ENCODE measurements around the gene ARRB1. TPM values are rescaled to one million over a fixed set of nuclear protein-coding genes. Genes with fewer than 3 reads are reported as not detected.

Gene ARRB1
- total and polyA plus RNA-seq, 2 of the 13 experiments (the other 11 are each of a cell fraction or from before 2014, with no cell fraction given), result 22.5 to 35.7 TPM

DNA sequence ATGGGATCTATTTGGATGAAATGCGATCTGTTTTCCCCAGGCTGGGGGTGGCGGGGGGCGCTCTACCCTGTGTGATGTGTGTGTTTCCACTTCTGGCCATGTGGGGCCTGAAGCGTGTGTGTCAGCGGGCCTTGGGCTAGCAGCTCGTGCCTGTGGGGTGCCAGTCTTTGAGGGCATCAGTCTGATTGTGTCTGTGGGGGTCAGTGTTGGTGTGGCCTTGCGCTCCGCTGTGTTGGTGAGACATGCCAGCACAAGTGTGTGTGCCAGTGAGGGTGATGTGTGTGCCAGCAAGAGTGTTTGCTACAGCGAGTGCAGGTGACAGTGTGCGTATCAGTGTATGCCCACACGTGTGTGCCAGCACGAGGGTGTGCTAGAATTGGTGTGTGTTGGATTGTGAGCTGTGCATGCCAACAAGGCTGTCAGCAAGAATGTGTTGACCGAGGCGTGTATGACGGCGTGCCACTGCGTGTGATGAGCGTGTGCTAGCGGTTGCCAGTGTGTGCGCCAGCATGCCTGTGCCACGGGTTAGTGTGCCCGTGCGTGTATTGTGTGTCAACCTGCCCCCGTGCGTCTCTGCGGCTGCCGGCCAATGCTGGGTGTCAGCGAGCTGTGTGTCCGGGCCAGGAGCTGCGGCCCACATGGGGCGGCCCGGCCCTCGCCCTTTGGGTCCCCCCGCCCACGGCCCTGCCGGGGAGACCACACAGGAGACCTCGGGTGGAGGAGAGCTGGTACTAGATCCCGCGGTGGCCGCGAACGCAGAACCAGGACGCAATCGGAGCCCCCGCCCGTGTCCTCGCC lies 519 bp downstream of the ARRB1 start (continued):
- TF ChIP-seq, protein P1, sequence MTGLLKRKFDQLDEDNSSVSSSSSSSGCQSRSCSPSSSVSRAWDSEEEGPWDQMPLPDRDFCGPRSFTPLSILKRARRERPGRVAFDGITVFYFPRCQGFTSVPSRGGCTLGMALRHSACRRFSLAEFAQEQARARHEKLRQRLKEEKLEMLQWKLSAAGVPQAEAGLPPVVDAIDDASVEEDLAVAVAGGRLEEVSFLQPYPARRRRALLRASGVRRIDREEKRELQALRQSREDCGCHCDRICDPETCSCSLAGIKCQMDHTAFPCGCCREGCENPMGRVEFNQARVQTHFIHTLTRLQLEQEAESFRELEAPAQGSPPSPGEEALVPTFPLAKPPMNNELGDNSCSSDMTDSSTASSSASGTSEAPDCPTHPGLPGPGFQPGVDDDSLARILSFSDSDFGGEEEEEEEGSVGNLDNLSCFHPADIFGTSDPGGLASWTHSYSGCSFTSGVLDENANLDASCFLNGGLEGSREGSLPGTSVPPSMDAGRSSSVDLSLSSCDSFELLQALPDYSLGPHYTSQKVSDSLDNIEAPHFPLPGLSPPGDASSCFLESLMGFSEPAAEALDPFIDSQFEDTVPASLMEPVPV (CRISPR knock-in tag; IDR thresholded peaks at IDR 0.05), result 0 out of 2 replicates have a peak, but pooled peaks have one; percentile 43
- no peak for TF ChIP-seq PLRG1 (conservative IDR thresholded peaks at IDR 0.05)
- no peak for TF ChIP-seq FOXA3 (CRISPR knock-in tag; IDR thresholded peaks at IDR 0.05)
- TF ChIP-seq MATR3 (CRISPR knock-in tag; IDR thresholded peaks at IDR 0.05), result no peak
- TF ChIP-seq, protein P2, sequence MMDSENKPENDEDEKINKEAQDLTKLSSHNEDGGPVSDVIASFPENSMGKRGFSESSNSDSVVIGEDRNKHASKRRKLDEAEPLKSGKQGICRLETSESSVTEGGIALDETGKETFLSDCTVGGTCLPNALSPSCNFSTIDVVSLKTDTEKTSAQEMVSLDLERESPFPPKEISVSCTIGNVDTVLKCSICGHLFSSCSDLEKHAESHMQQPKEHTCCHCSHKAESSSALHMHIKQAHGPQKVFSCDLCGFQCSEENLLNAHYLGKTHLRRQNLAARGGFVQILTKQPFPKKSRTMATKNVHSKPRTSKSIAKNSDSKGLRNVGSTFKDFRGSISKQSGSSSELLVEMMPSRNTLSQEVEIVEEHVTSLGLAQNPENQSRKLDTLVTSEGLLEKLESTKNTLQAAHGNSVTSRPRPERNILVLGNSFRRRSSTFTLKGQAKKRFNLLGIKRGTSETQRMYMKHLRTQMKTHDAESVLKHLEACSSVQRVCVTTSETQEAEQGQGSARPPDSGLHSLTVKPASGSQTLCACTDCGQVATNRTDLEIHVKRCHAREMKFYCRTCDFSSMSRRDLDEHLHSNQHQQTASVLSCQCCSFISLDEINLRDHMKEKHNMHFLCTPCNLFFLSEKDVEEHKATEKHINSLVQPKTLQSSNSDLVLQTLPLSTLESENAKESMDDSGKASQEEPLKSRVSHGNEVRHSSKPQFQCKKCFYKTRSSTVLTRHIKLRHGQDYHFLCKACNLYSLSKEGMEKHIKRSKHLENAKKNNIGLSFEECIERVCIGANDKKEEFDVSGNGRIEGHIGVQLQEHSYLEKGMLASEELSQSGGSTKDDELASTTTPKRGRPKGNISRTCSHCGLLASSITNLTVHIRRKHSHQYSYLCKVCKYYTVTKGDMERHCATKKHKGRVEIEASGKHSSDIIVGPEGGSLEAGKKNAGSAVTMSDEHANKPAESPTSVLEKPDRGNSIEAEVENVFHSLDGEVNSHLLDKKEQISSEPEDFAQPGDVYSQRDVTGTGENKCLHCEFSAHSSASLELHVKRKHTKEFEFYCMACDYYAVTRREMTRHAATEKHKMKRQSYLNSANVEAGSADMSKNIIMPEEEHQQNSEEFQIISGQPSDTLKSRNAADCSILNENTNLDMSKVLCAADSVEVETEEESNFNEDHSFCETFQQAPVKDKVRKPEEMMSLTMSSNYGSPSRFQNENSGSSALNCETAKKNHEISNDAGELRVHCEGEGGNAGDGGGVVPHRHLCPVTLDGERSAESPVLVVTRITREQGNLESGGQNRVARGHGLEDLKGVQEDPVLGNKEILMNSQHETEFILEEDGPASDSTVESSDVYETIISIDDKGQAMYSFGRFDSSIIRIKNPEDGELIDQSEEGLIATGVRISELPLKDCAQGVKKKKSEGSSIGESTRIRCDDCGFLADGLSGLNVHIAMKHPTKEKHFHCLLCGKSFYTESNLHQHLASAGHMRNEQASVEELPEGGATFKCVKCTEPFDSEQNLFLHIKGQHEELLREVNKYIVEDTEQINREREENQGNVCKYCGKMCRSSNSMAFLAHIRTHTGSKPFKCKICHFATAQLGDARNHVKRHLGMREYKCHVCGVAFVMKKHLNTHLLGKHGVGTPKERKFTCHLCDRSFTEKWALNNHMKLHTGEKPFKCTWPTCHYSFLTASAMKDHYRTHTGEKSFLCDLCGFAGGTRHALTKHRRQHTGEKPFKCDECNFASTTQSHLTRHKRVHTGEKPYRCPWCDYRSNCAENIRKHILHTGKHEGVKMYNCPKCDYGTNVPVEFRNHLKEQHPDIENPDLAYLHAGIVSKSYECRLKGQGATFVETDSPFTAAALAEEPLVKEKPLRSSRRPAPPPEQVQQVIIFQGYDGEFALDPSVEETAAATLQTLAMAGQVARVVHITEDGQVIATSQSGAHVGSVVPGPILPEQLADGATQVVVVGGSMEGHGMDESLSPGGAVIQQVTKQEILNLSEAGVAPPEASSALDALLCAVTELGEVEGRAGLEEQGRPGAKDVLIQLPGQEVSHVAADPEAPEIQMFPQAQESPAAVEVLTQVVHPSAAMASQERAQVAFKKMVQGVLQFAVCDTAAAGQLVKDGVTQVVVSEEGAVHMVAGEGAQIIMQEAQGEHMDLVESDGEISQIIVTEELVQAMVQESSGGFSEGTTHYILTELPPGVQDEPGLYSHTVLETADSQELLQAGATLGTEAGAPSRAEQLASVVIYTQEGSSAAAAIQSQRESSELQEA (CRISPR knock-in tag; IDR thresholded peaks at IDR 0.05; ENCODE audit: not compliant biosample characterization), result no peak
- no peak for TF ChIP-seq ZBTB42 (CRISPR knock-in tag; IDR thresholded peaks at IDR 0.05)
- TF ChIP-seq, protein P3, sequence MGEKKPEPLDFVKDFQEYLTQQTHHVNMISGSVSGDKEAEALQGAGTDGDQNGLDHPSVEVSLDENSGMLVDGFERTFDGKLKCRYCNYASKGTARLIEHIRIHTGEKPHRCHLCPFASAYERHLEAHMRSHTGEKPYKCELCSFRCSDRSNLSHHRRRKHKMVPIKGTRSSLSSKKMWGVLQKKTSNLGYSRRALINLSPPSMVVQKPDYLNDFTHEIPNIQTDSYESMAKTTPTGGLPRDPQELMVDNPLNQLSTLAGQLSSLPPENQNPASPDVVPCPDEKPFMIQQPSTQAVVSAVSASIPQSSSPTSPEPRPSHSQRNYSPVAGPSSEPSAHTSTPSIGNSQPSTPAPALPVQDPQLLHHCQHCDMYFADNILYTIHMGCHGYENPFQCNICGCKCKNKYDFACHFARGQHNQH (CRISPR knock-in tag; IDR thresholded peaks at IDR 0.05), result peak; percentile 7; the same call in 1 of the 2 replicates
- 0 out of 2 replicates have a peak, but pooled peaks have one; percentile 19 for TF ChIP-seq RARG (CRISPR knock-in tag; IDR thresholded peaks at IDR 0.05; ENCODE audit: low read depth)
- TF ChIP-seq NFKB2 (CRISPR knock-in tag; IDR thresholded peaks at IDR 0.05; ENCODE audit: borderline replicate concordance), result no peak
- TF ChIP-seq, protein P4, sequence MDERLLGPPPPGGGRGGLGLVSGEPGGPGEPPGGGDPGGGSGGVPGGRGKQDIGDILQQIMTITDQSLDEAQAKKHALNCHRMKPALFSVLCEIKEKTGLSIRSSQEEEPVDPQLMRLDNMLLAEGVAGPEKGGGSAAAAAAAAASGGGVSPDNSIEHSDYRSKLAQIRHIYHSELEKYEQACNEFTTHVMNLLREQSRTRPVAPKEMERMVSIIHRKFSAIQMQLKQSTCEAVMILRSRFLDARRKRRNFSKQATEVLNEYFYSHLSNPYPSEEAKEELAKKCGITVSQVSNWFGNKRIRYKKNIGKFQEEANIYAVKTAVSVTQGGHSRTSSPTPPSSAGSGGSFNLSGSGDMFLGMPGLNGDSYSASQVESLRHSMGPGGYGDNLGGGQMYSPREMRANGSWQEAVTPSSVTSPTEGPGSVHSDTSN (CRISPR knock-in tag; IDR thresholded peaks at IDR 0.05), result no peak
- TF ChIP-seq FOXM1 (CRISPR knock-in tag; IDR thresholded peaks at IDR 0.05), result no peak
- TF ChIP-seq HOXA9 (CRISPR knock-in tag; IDR thresholded peaks at IDR 0.05; ENCODE audit: borderline replicate concordance), result no peak
- TF ChIP-seq, protein P5, sequence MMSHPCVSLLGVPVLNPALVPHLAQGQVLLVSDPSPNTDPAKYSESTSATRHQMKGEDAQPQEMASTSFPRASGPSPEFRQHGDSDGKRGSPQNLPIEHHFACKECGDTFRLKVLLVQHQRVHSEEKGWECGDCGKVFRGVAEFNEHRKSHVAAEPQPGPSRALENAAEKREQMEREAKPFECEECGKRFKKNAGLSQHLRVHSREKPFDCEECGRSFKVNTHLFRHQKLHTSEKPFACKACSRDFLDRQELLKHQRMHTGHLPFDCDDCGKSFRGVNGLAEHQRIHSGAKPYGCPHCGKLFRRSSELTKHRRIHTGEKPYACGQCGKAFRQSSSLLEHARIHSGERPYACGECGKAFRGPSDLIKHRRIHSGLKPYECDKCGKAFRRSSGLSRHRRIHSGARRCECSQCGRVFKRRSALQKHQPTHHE (CRISPR knock-in tag; IDR thresholded peaks at IDR 0.05; ENCODE audit: borderline replicate concordance), result no peak
